H9 (cell line): Measurements from ENCODE around the gene POMGNT2. TPM values are rescaled to one million over a fixed set of nuclear protein-coding genes. Genes with fewer than 3 reads are reported as not detected.

ENCODE experiments used
- DNase-seq: peaks from one replicate; pipeline ENCODE4 v3.0.0-alpha.2; 2017
- H2AFZ ChIP-seq: one replicate; pipeline ENCODE4 v1.6.1; 2013; ENCODE audit warnings: mild to moderate bottlenecking, low read length, control low read depth, moderate library complexity
- H2AK5ac ChIP-seq: 2 replicates; pipeline ENCODE4 v1.6.1; 2013; ENCODE audit warnings: low read length, control low read depth, mixed read lengths; ENCODE audit not compliant: insufficient read length
- H2BK120ac ChIP-seq: one replicate; pipeline ENCODE4 v1.6.1; 2013; ENCODE audit warnings: low read depth, mild to moderate bottlenecking, low read length, control low read depth, inconsistent platforms; ENCODE audit not compliant: poor library complexity, severe bottlenecking
- H2BK12ac ChIP-seq: 2 replicates; pipeline ENCODE4 v1.6.1; 2013; ENCODE audit warnings: low read length, control low read depth, mixed read lengths, low read depth; ENCODE audit not compliant: insufficient read length
- H2BK15ac ChIP-seq: 2 replicates; pipeline ENCODE4 v1.6.1; 2013; ENCODE audit warnings: low read depth, low read length, control low read depth
- H2BK20ac ChIP-seq: one replicate; pipeline ENCODE4 v1.6.1; 2013; ENCODE audit warnings: low read depth, mild to moderate bottlenecking, low read length, control low read depth, inconsistent platforms; ENCODE audit not compliant: poor library complexity, severe bottlenecking
- H2BK5ac ChIP-seq: 2 replicates; pipeline ENCODE4 v1.6.1; 2013; ENCODE audit warnings: low read length, control low read depth, mixed read lengths; ENCODE audit not compliant: insufficient read length
- H3K14ac ChIP-seq: 2 replicates; pipeline ENCODE4 v1.6.1; 2013; ENCODE audit warnings: low read length, control low read depth; ENCODE audit not compliant: insufficient read depth
- H3K18ac ChIP-seq: 2 replicates; pipeline ENCODE4 v1.6.1; 2013; ENCODE audit warnings: low read depth, mild to moderate bottlenecking, mixed read lengths, low read length, control low read depth; ENCODE audit not compliant: insufficient read length
- H3K23ac ChIP-seq: 2 replicates; pipeline ENCODE4 v1.6.1; 2013; ENCODE audit warnings: low read length, control low read depth, mixed read lengths, low read depth; ENCODE audit not compliant: insufficient read length
- H3K23me2 ChIP-seq: 2 replicates; pipeline ENCODE4 v1.6.1; 2013; ENCODE audit warnings: low read depth, mild to moderate bottlenecking, mixed read lengths, low read length, control low read depth; ENCODE audit not compliant: insufficient read length, poor library complexity, severe bottlenecking
- H3K27ac ChIP-seq: 2 replicates; pipeline ENCODE4 v1.5.1; 2013; ENCODE audit warnings: low read length, control low read depth, mixed read lengths, low read depth; ENCODE audit not compliant: insufficient read length
- H3K27me3 ChIP-seq: 2 replicates; pipeline ENCODE4 v1.6.1; 2013; ENCODE audit warnings: low read length, control low read depth, inconsistent platforms; ENCODE audit not compliant: insufficient read depth
- H3K4ac ChIP-seq: 2 replicates; pipeline ENCODE4 v1.6.1; 2013; ENCODE audit warnings: low read depth, mild to moderate bottlenecking, control low read depth, inconsistent platforms, low read length, moderate library complexity
- H3K4me1 ChIP-seq: 2 replicates; pipeline ENCODE4 v1.6.1; 2013; ENCODE audit warnings: low read length, control low read depth, inconsistent platforms; ENCODE audit not compliant: insufficient read depth
- H3K4me2 ChIP-seq: 2 replicates; pipeline ENCODE4 v1.6.1; 2013; ENCODE audit warnings: low read length, control low read depth, mixed read lengths; ENCODE audit not compliant: insufficient read length, insufficient read depth
- H3K56ac ChIP-seq: 2 replicates; pipeline ENCODE4 v1.6.1; 2013; ENCODE audit warnings: low read depth, mild to moderate bottlenecking, mixed read lengths, low read length, control low read depth; ENCODE audit not compliant: insufficient read length
- H3K79me1 ChIP-seq: 2 replicates; pipeline ENCODE4 v1.6.1; 2013; ENCODE audit warnings: low read depth, mild to moderate bottlenecking, moderate library complexity, low read length, control low read depth, inconsistent platforms; ENCODE audit not compliant: insufficient read depth, poor library complexity, severe bottlenecking
- H3K79me2 ChIP-seq: 2 replicates; pipeline ENCODE4 v1.6.1; 2013; ENCODE audit warnings: low read length, control low read depth, inconsistent platforms; ENCODE audit not compliant: insufficient read depth
- H3K9ac ChIP-seq: 2 replicates; pipeline ENCODE4 v1.6.1; 2013; ENCODE audit warnings: low read length, control low read depth, mixed read lengths; ENCODE audit not compliant: insufficient read length; ENCODE audit errors: extremely low read depth
- H3K9me3 ChIP-seq: one replicate; pipeline ENCODE4 v1.6.1; 2013; ENCODE audit warnings: low read depth, low read length, inconsistent platforms; ENCODE audit not compliant: control insufficient read depth
- H3T11ph ChIP-seq: one replicate; pipeline ENCODE4 v1.6.1; 2013; ENCODE audit warnings: mild to moderate bottlenecking, low read length, control low read depth, inconsistent platforms
- H4K20me1 ChIP-seq: one replicate; pipeline ENCODE4 v1.6.1; 2013; ENCODE audit not compliant: control insufficient read depth, insufficient read length, insufficient read depth
- H4K5ac ChIP-seq: 2 replicates; pipeline ENCODE4 v1.6.1; 2013; ENCODE audit warnings: low read depth, mild to moderate bottlenecking, mixed read lengths, low read length, control low read depth; ENCODE audit not compliant: insufficient read length
- H4K8ac ChIP-seq: replicated peaks from 2 replicates; pipeline ENCODE4 v1.6.1; 2013; ENCODE audit warnings: low read length, control low read depth, mixed read lengths, low read depth; ENCODE audit not compliant: insufficient read length
- H4K91ac ChIP-seq: 2 replicates; pipeline ENCODE4 v1.6.1; 2013; ENCODE audit warnings: low read depth, mild to moderate bottlenecking, moderate library complexity, mixed read lengths, low read length, control low read depth; ENCODE audit not compliant: insufficient read length
- H3K27ac Mint-ChIP-seq, 3 experiments: 2 replicates in 2 of 3; 3 replicates in 1 of 3; pipeline ENCODE4 v1.8.0; 2020 to 2021; ENCODE audit warnings: mixed read lengths in 3 of 3, mild to moderate bottlenecking in 1 of 3, moderate library complexity in 1 of 3
- H3K27me3 Mint-ChIP-seq: 2 replicates; pipeline ENCODE4 v1.8.0; 2021; ENCODE audit warnings: low read depth, mild to moderate bottlenecking, moderate library complexity, mixed read lengths
- H3K36me3 Mint-ChIP-seq, 3 experiments: 2 replicates in 2 of 3; 3 replicates in 1 of 3; pipeline ENCODE4 v1.8.0; 2020 to 2021; ENCODE audit warnings: low read depth in 3 of 3, mixed read lengths in 3 of 3; ENCODE audit not compliant: insufficient read depth in 1 of 3
- H3K4me1 Mint-ChIP-seq, 2 experiments: 2 replicates each; pipeline ENCODE4 v1.8.0; 2020; ENCODE audit warnings: mixed read lengths in 2 of 2
- H3K4me3 Mint-ChIP-seq, 2 experiments: 2 replicates in 1 of 2; 3 replicates in 1 of 2; pipeline ENCODE4 v1.8.0; 2020 to 2021; ENCODE audit warnings: mild to moderate bottlenecking in 2 of 2, mixed read lengths in 2 of 2, moderate library complexity in 1 of 2
- H3K9me3 Mint-ChIP-seq, 2 experiments: 2 replicates in 1 of 2; 3 replicates in 1 of 2; pipeline ENCODE4 v1.8.0; 2020; ENCODE audit warnings: mild to moderate bottlenecking in 2 of 2, mixed read lengths in 2 of 2, moderate library complexity in 1 of 2
- WGBS: extraction: QIAGEN DNeasy Blood & Tissue Kit; methylation state at CpG from one replicate; pipeline ENCODE4 v1.1.7; 2013; ENCODE audit warnings: missing lambda C conversion rate, low lambda C conversion rate, mixed read lengths; ENCODE audit not compliant: insufficient read length; ENCODE audit errors: extremely low coverage; 5-methylcytosine and 5-hydroxymethylcytosine counted together
- total RNA-seq: library from RNA; stranded (reverse); gene quantifications from 2 replicates; pipeline ENCODE4 v1.2.1, GENCODE V29; 2021
- TF ChIP-seq, protein P1 (sequence below): fragments of 200-600 bp; sonication (generic); conservative IDR thresholded peaks from 3 replicates; pipeline ENCODE4 v1.8.0; 2021; ENCODE audit warnings: antibody characterized with exemption, mild to moderate bottlenecking

Gene POMGNT2
- total RNA-seq, 1 experiment from 2014 or later = 14.0 TPM

DNA sequence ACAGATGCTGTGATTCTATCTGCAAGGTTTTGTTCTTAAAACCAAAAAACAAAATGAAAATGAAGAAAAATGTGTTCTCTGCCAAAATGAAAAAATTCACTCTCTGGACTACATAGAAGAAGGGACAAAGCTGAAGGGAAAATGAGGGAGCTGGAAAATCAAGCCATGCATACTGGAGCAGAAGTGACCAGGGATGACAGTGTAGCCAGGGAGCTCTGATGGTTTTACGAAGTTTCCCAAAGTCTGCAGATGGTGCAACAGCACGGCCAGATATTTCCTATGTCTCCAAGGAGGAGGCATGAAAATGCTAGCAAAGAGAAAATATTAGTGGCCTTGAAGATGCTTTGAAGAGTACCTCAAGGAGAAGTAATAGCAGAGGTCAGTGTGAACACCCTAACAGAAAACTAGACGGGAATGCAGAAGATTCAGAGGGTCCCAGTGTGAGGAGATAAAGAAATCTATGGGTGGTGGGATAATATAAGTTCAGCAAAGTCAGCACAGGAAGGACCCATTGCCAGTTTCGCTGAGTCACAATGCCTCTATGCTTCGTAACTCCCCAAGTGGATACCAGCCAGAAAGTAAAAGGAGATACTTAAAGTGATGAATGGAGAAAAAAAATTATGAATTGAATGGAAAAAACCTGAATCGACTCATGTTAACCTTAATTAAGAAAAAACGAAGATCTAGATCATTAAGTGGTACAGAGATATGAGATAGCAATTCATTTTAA, 39.0 kb upstream of the POMGNT2 start:
- H3K27ac Mint-ChIP-seq = no peak overlapping the region; a peak in 1 of 7 replicates

More for the DNA sequence above, 39.0 kb upstream of the POMGNT2 start:
- no peaks in the 10 kb centered on the region for H3K27me3 ChIP-seq
- H4K91ac ChIP-seq = no peak overlapping the region
- H3K18ac ChIP-seq = no peak overlapping the region
- no peaks in the 10 kb centered on the region for H3K79me2 ChIP-seq
- no peak overlapping the region for H2AK5ac ChIP-seq
- peaks cover 4% of the 10 kb centered on the region; the same call in 1 of the 2 replicates for H3K4me1 ChIP-seq
- Mint-ChIP-seq H3K4me3 (no peak overlapping the region), H3K36me3 (no peaks in the 10 kb centered on the region), H3K27me3 (peaks cover under 1% of the 10 kb centered on the region; the same call in 1 of the 2 replicates), H3K4me1 (peaks cover 23 to 28% of the 10 kb centered on the region in 2 experiments), H3K9me3 (no peaks in the 10 kb centered on the region)
- H2BK5ac ChIP-seq = no peak overlapping the region
- no peak overlapping the region for H2BK15ac ChIP-seq
- H2BK20ac ChIP-seq = no peak overlapping the region
- H2BK120ac ChIP-seq = no peak overlapping the region
- no peak overlapping the region for H3K56ac ChIP-seq
- no peak overlapping the region for H3K4me2 ChIP-seq
- H4K5ac ChIP-seq = no peak overlapping the region
- WGBS = no CpG with 5 or more reads among the region's 7 CpGs
- H3K27ac ChIP-seq = no peak overlapping the region
- no peak overlapping the region for H2BK12ac ChIP-seq
- no peak overlapping the region for H2AFZ ChIP-seq
- TF ChIP-seq, protein P1, sequence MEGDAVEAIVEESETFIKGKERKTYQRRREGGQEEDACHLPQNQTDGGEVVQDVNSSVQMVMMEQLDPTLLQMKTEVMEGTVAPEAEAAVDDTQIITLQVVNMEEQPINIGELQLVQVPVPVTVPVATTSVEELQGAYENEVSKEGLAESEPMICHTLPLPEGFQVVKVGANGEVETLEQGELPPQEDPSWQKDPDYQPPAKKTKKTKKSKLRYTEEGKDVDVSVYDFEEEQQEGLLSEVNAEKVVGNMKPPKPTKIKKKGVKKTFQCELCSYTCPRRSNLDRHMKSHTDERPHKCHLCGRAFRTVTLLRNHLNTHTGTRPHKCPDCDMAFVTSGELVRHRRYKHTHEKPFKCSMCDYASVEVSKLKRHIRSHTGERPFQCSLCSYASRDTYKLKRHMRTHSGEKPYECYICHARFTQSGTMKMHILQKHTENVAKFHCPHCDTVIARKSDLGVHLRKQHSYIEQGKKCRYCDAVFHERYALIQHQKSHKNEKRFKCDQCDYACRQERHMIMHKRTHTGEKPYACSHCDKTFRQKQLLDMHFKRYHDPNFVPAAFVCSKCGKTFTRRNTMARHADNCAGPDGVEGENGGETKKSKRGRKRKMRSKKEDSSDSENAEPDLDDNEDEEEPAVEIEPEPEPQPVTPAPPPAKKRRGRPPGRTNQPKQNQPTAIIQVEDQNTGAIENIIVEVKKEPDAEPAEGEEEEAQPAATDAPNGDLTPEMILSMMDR = no peak
- no peak overlapping the region for H3K9ac ChIP-seq
- no peak overlapping the region for H3K14ac ChIP-seq
- no peaks in the 10 kb centered on the region for H3K79me1 ChIP-seq
- H4K8ac ChIP-seq = no peak overlapping the region
- no peaks in the 10 kb centered on the region for H3K23me2 ChIP-seq
- no peaks in the 10 kb centered on the region for H3K9me3 ChIP-seq
- H4K20me1 ChIP-seq = no peaks in the 10 kb centered on the region
- H3K23ac ChIP-seq = no peak overlapping the region
- H3T11ph ChIP-seq = no peak overlapping the region
- no peak for DNase-seq
- H3K4ac ChIP-seq = no peak overlapping the region
